Measurements from ENCODE around the gene PCDH9.

DNA sequence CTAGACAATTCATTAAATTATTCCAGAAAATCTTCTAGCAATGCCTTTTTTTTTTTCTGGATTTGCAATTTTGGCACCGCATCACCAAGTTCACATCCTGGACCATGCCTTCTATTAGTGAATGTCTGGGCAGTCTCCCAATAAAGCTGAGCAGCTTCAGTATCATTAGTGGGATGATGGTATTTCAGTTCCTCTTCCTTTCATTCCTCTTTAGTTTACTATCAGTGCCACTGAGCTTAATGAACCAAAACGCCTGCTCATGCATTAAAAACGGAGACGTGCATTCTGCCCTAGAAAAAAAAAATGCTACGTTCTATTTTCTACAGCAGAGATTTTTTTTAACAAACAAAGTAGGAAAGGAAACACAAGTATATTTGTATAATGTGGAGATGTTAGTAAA is 343.0 kb downstream of the PCDH9 start:
- TF ChIP-seq POLR2A (IDR thresholded peaks at IDR 0.05): no peak
- TF ChIP-seq, protein P1, sequence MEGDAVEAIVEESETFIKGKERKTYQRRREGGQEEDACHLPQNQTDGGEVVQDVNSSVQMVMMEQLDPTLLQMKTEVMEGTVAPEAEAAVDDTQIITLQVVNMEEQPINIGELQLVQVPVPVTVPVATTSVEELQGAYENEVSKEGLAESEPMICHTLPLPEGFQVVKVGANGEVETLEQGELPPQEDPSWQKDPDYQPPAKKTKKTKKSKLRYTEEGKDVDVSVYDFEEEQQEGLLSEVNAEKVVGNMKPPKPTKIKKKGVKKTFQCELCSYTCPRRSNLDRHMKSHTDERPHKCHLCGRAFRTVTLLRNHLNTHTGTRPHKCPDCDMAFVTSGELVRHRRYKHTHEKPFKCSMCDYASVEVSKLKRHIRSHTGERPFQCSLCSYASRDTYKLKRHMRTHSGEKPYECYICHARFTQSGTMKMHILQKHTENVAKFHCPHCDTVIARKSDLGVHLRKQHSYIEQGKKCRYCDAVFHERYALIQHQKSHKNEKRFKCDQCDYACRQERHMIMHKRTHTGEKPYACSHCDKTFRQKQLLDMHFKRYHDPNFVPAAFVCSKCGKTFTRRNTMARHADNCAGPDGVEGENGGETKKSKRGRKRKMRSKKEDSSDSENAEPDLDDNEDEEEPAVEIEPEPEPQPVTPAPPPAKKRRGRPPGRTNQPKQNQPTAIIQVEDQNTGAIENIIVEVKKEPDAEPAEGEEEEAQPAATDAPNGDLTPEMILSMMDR (IDR thresholded peaks at IDR 0.05): no peak
